ENCODE measurements around the gene P2RY11.

P2RY11 gene

GRCh38 chr19:10093295-10094186 is 18.0 kb upstream of the P2RY11 start:
- DNase-seq, result no peak

- DNase-seq, result no peak
These were observed 15.9 kb upstream of the P2RY11 start for GRCh38 chr19:10095622-10095947.

- DNase-seq, result peak; percentile 86
These were observed 15.4 kb upstream of the P2RY11 start for GRCh38 chr19:10095948-10096614.

GRCh38 chr19:10096615-10096963 is 14.9 kb upstream of the P2RY11 start:
- DNase-seq, result no peak

- DNase-seq, result no peak
These were observed 11.2 kb upstream of the P2RY11 start for GRCh38 chr19:10100163-10100785.

GRCh38 chr19:10102787-10103236 is 8.7 kb upstream of the P2RY11 start:
- DNase-seq, result no peak

GRCh38 chr19:10104130-10104513 is 7.4 kb upstream of the P2RY11 start:
- no peak for DNase-seq

GRCh38 chr19:10104665-10105508 is 6.6 kb upstream of the P2RY11 start:
- DNase-seq, result peak; percentile 73

GRCh38 chr19:10105509-10106099 is 5.9 kb upstream of the P2RY11 start:
- peak; percentile 70 for DNase-seq

GRCh38 chr19:10106100-10106936 is 5.2 kb upstream of the P2RY11 start, which contains the start of gene PPAN:
Gene PPAN, plus strand, starts transcription at chr19:10106362. Its CDS starts 33 bp downstream, at chr19:10106395.
- peak; percentile 95 for DNase-seq

GRCh38 chr19:10107254-10107653 is 4.2 kb upstream of the P2RY11 start:
- no peak for DNase-seq

- DNase-seq, result no peak
These were observed 3.6 kb upstream of the P2RY11 start for GRCh38 chr19:10107817-10108367.

- DNase-seq, result no peak
These were observed 2.0 kb upstream of the P2RY11 start for GRCh38 chr19:10109528-10109927.

GRCh38 chr19:10110076-10110971 is 1.2 kb upstream of the P2RY11 start:
- no peak for DNase-seq

- no peak for DNase-seq
These were observed 548 bp upstream of the P2RY11 start for GRCh38 chr19:10110972-10111317.

GRCh38 chr19:10112037-10112761 is 706 bp downstream of the P2RY11 start:
- DNase-seq, result peak; percentile 43

- peak; percentile 70 for DNase-seq
These were observed 1.6 kb downstream of the P2RY11 start for GRCh38 chr19:10112895-10113591.

GRCh38 chr19:10113592-10113963 is 2.1 kb downstream of the P2RY11 start:
- DNase-seq, result no peak

Data from activated CD4-positive, alpha-beta T cell treated with anti-CD3 and anti-CD28 coated beads, Interleukin-2, amount 50 U/mL, for 1 hour (primary cell).